Lower lobe of right lung (tissue), 2 donors: ENCODE results near the gene OR14C36. TPM values are rescaled to one million over a fixed set of nuclear protein-coding genes. Genes with fewer than 3 reads are reported as not detected.

ENCODE experiments used
- ATAC-seq, 2 donors: fragments of 200-7000 bp; cut with Tn5 transposase; one replicate each; pipeline ENCODE4 v1.9.1; 2020 to 2022; ENCODE audit warnings: mild to moderate bottlenecking in 2 of 2, moderate library complexity in 2 of 2
- DNase-seq: peaks from one replicate; pipeline ENCODE4 v3.0.0-alpha.2; 2020
- H3K27ac ChIP-seq: fragments of 200-600 bp; one replicate; pipeline ENCODE4 v1.8.0; 2022
- H3K27me3 ChIP-seq: fragments of 200-600 bp; one replicate; pipeline ENCODE4 v1.8.0; 2022; ENCODE audit warnings: low read depth
- H3K36me3 ChIP-seq: fragments of 200-600 bp; one replicate; pipeline ENCODE4 v1.8.0; 2022; ENCODE audit warnings: mild to moderate bottlenecking
- H3K4me1 ChIP-seq: fragments of 200-600 bp; one replicate; pipeline ENCODE4 v1.8.0; 2022
- H3K4me3 ChIP-seq: fragments of 200-600 bp; one replicate; pipeline ENCODE4 v1.8.0; 2022; ENCODE audit warnings: mild to moderate bottlenecking
- H3K9me3 ChIP-seq: fragments of 200-600 bp; one replicate; pipeline ENCODE4 v1.8.0; 2022
- CTCF ChIP-seq: fragments of 200-600 bp; IDR thresholded peaks from one replicate; pipeline ENCODE4 v1.8.0; 2022; ENCODE audit warnings: antibody characterized with exemption, mild to moderate bottlenecking
- intact Hi-C: fragments of 100-400 bp; cut with DNase I; formaldehyde crosslinking; loops from one replicate; pipeline ENCODE4 v1.11.0; 2022
- total RNA-seq: library from RNA; stranded (reverse); fragmentation: NEBNext Ultra II Directional; extraction: Animal tissue kit (Norgen Biotek cat#: 25700); gene quantifications from one replicate; pipeline ENCODE4 v1.2.1, GENCODE V29; 2021
- donor health status: DM: no; HTN: yes; CAD: no; lungs with severe emphysema.

The OR14C36 gene
- total RNA-seq, 1 donor from 2014 or later, result not detected

DNA sequence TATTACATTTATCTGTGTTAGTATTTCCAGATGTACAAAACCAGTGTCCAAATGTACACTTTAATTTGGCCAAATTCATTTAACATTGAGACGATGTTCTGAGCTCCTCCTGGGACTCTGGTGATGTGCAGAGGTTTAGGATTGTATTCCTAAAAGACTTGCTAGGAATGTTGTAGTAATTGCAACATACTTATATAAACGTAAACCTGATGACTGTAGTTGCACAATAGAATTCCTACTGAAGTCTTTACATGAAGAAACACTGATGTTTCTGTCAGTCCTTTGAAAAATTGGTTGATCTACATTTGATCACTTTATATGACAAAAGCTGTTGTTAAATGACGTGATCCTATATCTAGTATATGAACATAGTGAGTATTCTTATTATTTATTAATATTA is 5.1 kb upstream of the OR14C36 start:
- Histone ChIP-seq H3K27me3 (no peaks in the 10 kb centered on the region), H3K27ac (no peak overlapping the region), H3K36me3 (no peaks in the 10 kb centered on the region), H3K4me1 (no peaks in the 10 kb centered on the region), H3K9me3 (no peaks in the 10 kb centered on the region), H3K4me3 (no peak overlapping the region)
- no peak for TF ChIP-seq CTCF
- DNase-seq (no peak), ATAC-seq (no peak)
- intact Hi-C loops, result no loop called here

GRCh38 chr1:248359415-248359814 is 10.8 kb downstream of the OR14C36 start:
- intact Hi-C loops, result no loop called here
- no peak for TF ChIP-seq CTCF
- no peak for DNase-seq
- Histone ChIP-seq H3K36me3 (no peaks in the 10 kb centered on the region), H3K4me3 (no peak overlapping the region), H3K9me3 (no peaks in the 10 kb centered on the region), H3K27ac (no peak overlapping the region), H3K27me3 (no peaks in the 10 kb centered on the region), H3K4me1 (no peaks in the 10 kb centered on the region)
- no peak for ATAC-seq

DNA sequence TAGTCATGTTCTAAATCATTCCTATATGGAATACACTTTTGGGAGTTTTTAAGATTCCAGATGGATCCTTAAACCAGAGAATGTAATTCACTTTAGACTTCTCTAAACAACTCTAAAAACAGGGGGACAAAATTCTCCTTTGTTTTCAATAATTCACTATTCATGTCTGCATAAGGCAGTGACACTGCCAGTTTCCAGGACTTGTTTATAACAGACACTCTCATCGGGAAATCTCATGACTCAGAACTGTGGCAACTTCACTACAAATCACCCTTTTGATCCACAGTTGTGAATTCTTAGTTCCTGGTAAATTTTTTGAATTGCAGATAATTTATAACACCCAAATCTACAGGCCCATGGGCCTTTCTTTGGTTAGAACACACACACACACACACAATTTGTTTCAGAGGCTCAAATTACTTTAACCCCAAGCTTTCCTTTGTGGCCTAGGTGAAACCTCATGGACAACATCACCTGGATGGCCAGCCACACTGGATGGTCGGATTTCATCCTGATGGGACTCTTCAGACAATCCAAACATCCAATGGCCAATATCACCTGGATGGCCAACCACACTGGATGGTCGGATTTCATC is 12.6 kb downstream of the OR14C36 start, which contains the start of gene OR2T4:
OR2T4 (plus strand) TSS at position 545 of the 595 bp plus-strand sequence; CDS start at position 545, 0 bp downstream.
- no peak for ATAC-seq
- no peaks in the 10 kb centered on the region for H3K4me1 ChIP-seq
- H3K9me3 ChIP-seq, result no peaks in the 10 kb centered on the region
- DNase-seq, result no peak
- no peak for TF ChIP-seq CTCF
- no peak within 1 kb of the TSS for H3K4me3 ChIP-seq
- no peaks in the 10 kb centered on the region for H3K36me3 ChIP-seq
- no peaks in the 10 kb centered on the region for H3K27me3 ChIP-seq
- intact Hi-C loops, result no loop called here
- no peak within 1 kb of the TSS for H3K27ac ChIP-seq

GRCh38 chr1:248366609-248367008 is 18.0 kb downstream of the OR14C36 start:
- intact Hi-C loops, result no loop called here
- H3K4me1 ChIP-seq, result no peaks in the 10 kb centered on the region
- H3K27ac ChIP-seq, result no peak overlapping the region
- ATAC-seq (no peak), DNase-seq (no peak)
- no peaks in the 10 kb centered on the region for H3K9me3 ChIP-seq
- H3K27me3 ChIP-seq, result no peaks in the 10 kb centered on the region
- H3K4me3 ChIP-seq, result no peak overlapping the region
- no peak for TF ChIP-seq CTCF
- H3K36me3 ChIP-seq, result no peaks in the 10 kb centered on the region

DNA sequence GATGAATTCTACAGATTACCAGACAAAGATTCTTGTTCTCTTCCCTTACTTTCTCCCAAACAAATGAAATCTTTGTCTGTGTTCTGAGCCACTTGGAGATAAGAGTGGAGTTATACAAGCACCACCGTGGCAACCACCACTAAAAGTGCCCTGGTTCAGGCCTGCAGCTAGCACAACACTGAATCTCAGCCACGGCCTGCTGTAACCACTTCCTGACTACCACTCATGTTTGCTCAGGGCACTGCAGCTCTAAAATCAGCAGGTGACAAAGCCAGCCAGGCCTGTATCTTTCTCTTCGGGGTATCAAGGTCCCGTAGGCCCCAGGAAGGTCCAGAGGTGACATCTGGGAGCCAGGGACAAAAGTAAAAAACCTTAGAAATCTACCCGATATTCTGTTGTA is 23.8 kb downstream of the OR14C36 start:
- Histone ChIP-seq H3K27me3 (no peaks in the 10 kb centered on the region), H3K27ac (no peak overlapping the region), H3K9me3 (no peaks in the 10 kb centered on the region), H3K4me3 (no peak overlapping the region), H3K36me3 (no peaks in the 10 kb centered on the region), H3K4me1 (no peaks in the 10 kb centered on the region)
- ATAC-seq, result no peak
- no peak for DNase-seq
- no peak for TF ChIP-seq CTCF
- intact Hi-C loops, result no loop called here
